Breast epithelium (tissue), 3 donors: ENCODE measurements around the gene CAGE1.

ENCODE experiments used
- POLR2A ChIP-seq: fragments of 450-650 bp; IDR thresholded peaks from one replicate; pipeline ENCODE4 v1.6.1; 2016; ENCODE audit warnings: antibody characterized with exemption, mild to moderate bottlenecking, moderate library complexity
- POLR2AphosphoS5 ChIP-seq, 3 donors: sonication (generic); formaldehyde crosslinking; IDR thresholded peaks; one replicate each; pipeline ENCODE4 v1.6.1; 2017; ENCODE audit warnings: antibody characterized with exemption in 3 of 3
- TF ChIP-seq, protein P1 (sequence below), 3 donors: fragments of 450-650 bp; IDR thresholded peaks; one replicate each; pipeline ENCODE4 v1.5.1; 2016 to 2017; ENCODE audit warnings: antibody characterized with exemption in 3 of 3, mild to moderate bottlenecking in 3 of 3, moderate library complexity in 3 of 3

DNA sequence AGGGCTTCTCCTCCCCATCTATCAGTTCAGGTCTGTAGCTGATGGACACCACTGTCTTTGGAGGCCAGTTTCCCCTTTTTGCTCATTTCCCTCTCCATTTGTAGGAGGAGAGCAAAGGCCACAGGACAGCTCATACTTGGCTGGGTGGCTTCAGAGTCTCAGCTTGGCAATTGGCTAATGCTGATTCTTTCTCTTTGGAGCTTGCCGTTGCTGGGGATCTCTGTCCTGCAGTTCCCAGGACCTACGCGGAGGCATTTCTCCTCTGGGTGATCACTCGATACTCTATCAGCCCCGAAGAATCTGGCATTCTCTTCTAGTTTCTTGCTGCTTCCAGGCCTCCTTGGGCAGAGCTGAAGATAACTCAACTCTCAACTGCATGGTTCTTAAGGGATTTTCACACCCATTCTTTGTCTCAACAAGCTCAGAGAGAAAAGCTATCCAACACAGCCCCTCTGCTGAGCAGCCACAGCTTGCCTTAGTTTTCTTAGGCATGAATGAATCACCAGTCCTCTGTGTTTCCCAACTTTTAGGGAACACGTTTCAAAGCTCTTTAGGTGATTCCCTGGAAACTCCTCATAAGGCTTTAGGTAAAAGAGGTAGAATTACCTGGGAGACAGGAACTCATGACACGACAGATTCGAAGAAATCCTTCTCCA is 57.3 kb downstream of the CAGE1 start:
- TF ChIP-seq, protein P1, sequence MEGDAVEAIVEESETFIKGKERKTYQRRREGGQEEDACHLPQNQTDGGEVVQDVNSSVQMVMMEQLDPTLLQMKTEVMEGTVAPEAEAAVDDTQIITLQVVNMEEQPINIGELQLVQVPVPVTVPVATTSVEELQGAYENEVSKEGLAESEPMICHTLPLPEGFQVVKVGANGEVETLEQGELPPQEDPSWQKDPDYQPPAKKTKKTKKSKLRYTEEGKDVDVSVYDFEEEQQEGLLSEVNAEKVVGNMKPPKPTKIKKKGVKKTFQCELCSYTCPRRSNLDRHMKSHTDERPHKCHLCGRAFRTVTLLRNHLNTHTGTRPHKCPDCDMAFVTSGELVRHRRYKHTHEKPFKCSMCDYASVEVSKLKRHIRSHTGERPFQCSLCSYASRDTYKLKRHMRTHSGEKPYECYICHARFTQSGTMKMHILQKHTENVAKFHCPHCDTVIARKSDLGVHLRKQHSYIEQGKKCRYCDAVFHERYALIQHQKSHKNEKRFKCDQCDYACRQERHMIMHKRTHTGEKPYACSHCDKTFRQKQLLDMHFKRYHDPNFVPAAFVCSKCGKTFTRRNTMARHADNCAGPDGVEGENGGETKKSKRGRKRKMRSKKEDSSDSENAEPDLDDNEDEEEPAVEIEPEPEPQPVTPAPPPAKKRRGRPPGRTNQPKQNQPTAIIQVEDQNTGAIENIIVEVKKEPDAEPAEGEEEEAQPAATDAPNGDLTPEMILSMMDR (IDR thresholded peaks at IDR 0.05), result no peak
- TF ChIP-seq POLR2A (no peak), POLR2AphosphoS5 (IDR thresholded peaks at IDR 0.05) (no peak)
